AML-193 (cell line): ENCODE measurements around the gene TRIO.

Experiments used
- DNase-seq, 2 experiments: peaks; one replicate each; lab custom pipeline; 2025; lab: John Stamatoyannopoulos, UW

Gene TRIO

GRCh38 chr5:14557203-14557770 lies 414.1 kb downstream of the TRIO start:
- DNase-seq, result no peak

- no peak for DNase-seq
Observed at GRCh38 chr5:14557791-14558415, 414.8 kb downstream of the TRIO start.
